Neural cell (in vitro differentiated cells): ENCODE data around the gene SLC12A3.

Experiments
- EZH2 ChIP-seq: fragments of 200-600, 300-800 bp; shearing (Covaris generic), sonication (generic); IDR thresholded peaks from 2 replicates; pipeline ENCODE4 v1.6.1; 2014; ENCODE audit warnings: antibody characterized with exemption, low read length, borderline replicate concordance, mild to moderate bottlenecking; ENCODE audit not compliant: insufficient read depth, poor library complexity, severe bottlenecking
- POLR2AphosphoS5 ChIP-seq: IDR thresholded peaks from 2 replicates; pipeline ENCODE4 v1.6.1; 2012
- SMC3 ChIP-seq: fragments of 450-650 bp; conservative IDR thresholded peaks from 2 replicates; pipeline ENCODE4 v1.6.1; 2014; ENCODE audit warnings: antibody characterized with exemption, mild to moderate bottlenecking, moderate library complexity; ENCODE audit not compliant: poor library complexity
- TF ChIP-seq, protein P1 (sequence below): fragments of 450-650 bp; IDR thresholded peaks from 2 replicates; pipeline ENCODE4 v1.5.1; 2014; ENCODE audit warnings: antibody characterized with exemption, mild to moderate bottlenecking, moderate library complexity; ENCODE audit not compliant: poor library complexity, severe bottlenecking
- TF ChIP-seq, protein P2 (sequence below): IDR thresholded peaks from 2 replicates; pipeline ENCODE4 v1.6.1; 2012; ENCODE audit warnings: borderline replicate concordance

DNA sequence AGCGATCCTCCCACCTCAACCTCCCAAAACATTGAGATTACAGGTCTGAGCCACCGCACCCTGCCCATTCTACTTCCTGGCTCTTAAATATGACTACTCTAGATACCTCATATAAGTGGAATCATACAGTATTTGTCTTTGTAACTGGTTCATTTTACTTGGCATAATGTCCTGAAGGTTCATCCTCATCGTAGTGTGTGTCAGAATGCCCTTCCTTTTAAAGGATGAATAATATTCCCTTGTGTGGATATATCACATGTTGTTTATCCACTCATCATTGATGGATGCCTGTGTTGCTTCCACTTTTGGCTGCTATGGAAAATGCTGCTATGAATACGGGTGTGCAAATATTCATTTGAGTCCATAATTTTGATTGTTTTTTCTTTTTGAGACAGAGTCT is 91.1 kb downstream of the SLC12A3 start:
- no peak for TF ChIP-seq EZH2
- TF ChIP-seq, protein P1, sequence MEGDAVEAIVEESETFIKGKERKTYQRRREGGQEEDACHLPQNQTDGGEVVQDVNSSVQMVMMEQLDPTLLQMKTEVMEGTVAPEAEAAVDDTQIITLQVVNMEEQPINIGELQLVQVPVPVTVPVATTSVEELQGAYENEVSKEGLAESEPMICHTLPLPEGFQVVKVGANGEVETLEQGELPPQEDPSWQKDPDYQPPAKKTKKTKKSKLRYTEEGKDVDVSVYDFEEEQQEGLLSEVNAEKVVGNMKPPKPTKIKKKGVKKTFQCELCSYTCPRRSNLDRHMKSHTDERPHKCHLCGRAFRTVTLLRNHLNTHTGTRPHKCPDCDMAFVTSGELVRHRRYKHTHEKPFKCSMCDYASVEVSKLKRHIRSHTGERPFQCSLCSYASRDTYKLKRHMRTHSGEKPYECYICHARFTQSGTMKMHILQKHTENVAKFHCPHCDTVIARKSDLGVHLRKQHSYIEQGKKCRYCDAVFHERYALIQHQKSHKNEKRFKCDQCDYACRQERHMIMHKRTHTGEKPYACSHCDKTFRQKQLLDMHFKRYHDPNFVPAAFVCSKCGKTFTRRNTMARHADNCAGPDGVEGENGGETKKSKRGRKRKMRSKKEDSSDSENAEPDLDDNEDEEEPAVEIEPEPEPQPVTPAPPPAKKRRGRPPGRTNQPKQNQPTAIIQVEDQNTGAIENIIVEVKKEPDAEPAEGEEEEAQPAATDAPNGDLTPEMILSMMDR, result no peak
- TF ChIP-seq POLR2AphosphoS5, result no peak
- TF ChIP-seq SMC3, result no peak
- TF ChIP-seq, protein P2, sequence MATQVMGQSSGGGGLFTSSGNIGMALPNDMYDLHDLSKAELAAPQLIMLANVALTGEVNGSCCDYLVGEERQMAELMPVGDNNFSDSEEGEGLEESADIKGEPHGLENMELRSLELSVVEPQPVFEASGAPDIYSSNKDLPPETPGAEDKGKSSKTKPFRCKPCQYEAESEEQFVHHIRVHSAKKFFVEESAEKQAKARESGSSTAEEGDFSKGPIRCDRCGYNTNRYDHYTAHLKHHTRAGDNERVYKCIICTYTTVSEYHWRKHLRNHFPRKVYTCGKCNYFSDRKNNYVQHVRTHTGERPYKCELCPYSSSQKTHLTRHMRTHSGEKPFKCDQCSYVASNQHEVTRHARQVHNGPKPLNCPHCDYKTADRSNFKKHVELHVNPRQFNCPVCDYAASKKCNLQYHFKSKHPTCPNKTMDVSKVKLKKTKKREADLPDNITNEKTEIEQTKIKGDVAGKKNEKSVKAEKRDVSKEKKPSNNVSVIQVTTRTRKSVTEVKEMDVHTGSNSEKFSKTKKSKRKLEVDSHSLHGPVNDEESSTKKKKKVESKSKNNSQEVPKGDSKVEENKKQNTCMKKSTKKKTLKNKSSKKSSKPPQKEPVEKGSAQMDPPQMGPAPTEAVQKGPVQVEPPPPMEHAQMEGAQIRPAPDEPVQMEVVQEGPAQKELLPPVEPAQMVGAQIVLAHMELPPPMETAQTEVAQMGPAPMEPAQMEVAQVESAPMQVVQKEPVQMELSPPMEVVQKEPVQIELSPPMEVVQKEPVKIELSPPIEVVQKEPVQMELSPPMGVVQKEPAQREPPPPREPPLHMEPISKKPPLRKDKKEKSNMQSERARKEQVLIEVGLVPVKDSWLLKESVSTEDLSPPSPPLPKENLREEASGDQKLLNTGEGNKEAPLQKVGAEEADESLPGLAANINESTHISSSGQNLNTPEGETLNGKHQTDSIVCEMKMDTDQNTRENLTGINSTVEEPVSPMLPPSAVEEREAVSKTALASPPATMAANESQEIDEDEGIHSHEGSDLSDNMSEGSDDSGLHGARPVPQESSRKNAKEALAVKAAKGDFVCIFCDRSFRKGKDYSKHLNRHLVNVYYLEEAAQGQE, result no peak
